ENCODE measurements around the gene ABCA2. TPM values are rescaled to one million over a fixed set of nuclear protein-coding genes. Genes with fewer than 3 reads are reported as not detected.

ABCA2 gene
- total and polyA plus RNA-seq, 9 of the 15 experiments (the other 6 are each of a cell fraction or from before 2014, with no cell fraction given) = 0.69 to 16.3 (median 6.1) TPM; not detected in 2

DNA sequence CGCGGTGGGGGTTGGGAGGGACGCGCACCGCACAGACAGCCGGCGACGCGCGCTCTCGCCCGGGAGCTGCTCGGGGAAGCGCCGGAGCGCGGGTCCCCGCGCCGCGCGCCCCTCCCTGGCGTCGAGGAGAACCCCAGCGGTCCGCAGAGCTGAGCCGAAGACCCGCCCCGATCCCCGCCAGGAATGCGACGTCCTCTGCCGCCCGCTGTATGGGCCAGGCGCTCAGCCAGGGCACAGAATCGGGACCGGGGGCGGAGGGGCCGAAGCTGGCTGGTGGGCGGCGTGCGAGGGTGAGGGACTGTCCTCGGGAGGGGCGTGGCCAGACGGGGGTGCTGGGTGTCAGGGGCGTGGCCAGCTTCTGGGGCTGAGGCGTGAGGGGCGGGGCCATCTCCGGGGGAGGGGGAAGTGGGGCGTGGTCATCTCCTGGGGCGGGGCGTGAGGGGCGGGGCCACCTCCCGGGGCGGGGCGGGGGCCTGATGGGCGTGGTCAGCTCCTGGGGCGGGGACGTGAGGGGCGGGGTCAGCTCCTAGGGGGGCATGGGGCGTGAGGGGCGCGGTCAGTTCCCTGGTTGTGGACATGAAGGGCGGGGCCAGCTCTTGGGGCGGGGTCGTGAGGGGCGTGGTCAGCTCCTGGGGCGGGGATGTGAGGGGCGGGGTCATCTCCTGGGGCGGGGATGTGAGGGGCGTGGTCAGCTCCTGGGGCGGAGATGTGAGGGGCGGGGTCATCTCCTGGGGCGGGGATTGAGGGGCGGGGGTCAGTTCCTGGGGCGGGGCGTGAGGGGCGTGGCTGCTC lies 49.8 kb downstream of the ABCA2 start (continued):
- TF ChIP-seq ESRRA (IDR thresholded peaks at IDR 0.05; ENCODE audit: borderline replicate concordance, low read depth) = no peak
- no peak for TF ChIP-seq NFATC3 (IDR thresholded peaks at IDR 0.05)
- TF ChIP-seq ZNF253 (CRISPR knock-in tag; conservative IDR thresholded peaks at IDR 0.05) = no peak
- no peak for TF ChIP-seq CREB1 (IDR thresholded peaks at IDR 0.05)
- TF ChIP-seq CREB1 (CRISPR knock-in tag; IDR thresholded peaks at IDR 0.05) = peak; percentile 52
- TF ChIP-seq HDGF (IDR thresholded peaks at IDR 0.05) = no peak
- no peak for TF ChIP-seq HEY1 (CRISPR knock-in tag; IDR thresholded peaks at IDR 0.05; ENCODE audit: borderline replicate concordance)
- no peak for TF ChIP-seq RAD21 (CRISPR knock-in tag; conservative IDR thresholded peaks at IDR 0.05 in 1 of 2, IDR thresholded peaks at IDR 0.05 in 1 of 2)
- no peak for TF ChIP-seq RFX7 (CRISPR knock-in tag; IDR thresholded peaks at IDR 0.05)
- TF ChIP-seq E2F4 (CRISPR knock-in tag; IDR thresholded peaks at IDR 0.05; ENCODE audit: low read depth) = no peak
- TF ChIP-seq BMI1 (IDR thresholded peaks at IDR 0.05; ENCODE audit: low read length) = no peak
- no peak for TF ChIP-seq ZEB2 (IDR thresholded peaks at IDR 0.05)
- TF ChIP-seq POU5F1 (IDR thresholded peaks at IDR 0.05; ENCODE audit: borderline replicate concordance, low read depth, low read length, partially characterized antibody) = no peak
- TF ChIP-seq KDM1A (IDR thresholded peaks at IDR 0.05) = peak in 1 of 2 experiments; percentile 70; a peak in 1 of 4 replicates
- no peak for TF ChIP-seq PHF20 (IDR thresholded peaks at IDR 0.05; ENCODE audit: partially characterized antibody)
- no peak for TF ChIP-seq ZNF785 (CRISPR knock-in tag; IDR thresholded peaks at IDR 0.05)
- no peak for TF ChIP-seq GTF2E2 (tag; IDR thresholded peaks at IDR 0.05)
- TF ChIP-seq ZBTB40 (IDR thresholded peaks at IDR 0.05) = no peak
- TF ChIP-seq ZBTB40 (CRISPR knock-in tag; IDR thresholded peaks at IDR 0.05) = no peak
- no peak for TF ChIP-seq GATAD2B (IDR thresholded peaks at IDR 0.05; ENCODE audit: borderline replicate concordance)
- no peak for TF ChIP-seq SPI1 (IDR thresholded peaks at IDR 0.05; ENCODE audit: borderline replicate concordance, low read depth, low read length)
